Measurements from ENCODE around the gene UBA5.

- TF ChIP-seq EZH2 (IDR thresholded peaks at IDR 0.05; ENCODE audit: insufficient read depth, low read length) (no peak), CTCF (IDR thresholded peaks at IDR 0.05; ENCODE audit: insufficient read depth, low read depth, low read length) (no peak)
These were observed 49.6 kb downstream of the UBA5 start for GRCh38 chr3:132709761-132710160.

All from astrocyte (in vitro differentiated cells and primary cell).